Breast epithelium (tissue), 4 donors: Measurements from ENCODE around the gene PAFAH1B1. TPM values are rescaled to one million over a fixed set of nuclear protein-coding genes. Genes with fewer than 3 reads are reported as not detected.
"Not testable (repeated sequence)": the region's sequence is repeated elsewhere in the genome, so short reads cannot be mapped to it uniquely, and the experiment has no call there.

ENCODE experiments used
- DNase-seq, 2 donors: peaks; one replicate each; pipeline ENCODE4 v3.0.0-alpha.2; 2019; ENCODE audit warnings: low spot score in 2 of 2
- H3K27ac ChIP-seq, 2 donors: fragments of 200-600 bp; sonication (generic) in 1 of 2; one replicate each; pipeline ENCODE4 v1.5.1; 2016 to 2019; ENCODE audit warnings: mild to moderate bottlenecking in 1 of 2
- H3K27me3 ChIP-seq, 2 donors: fragments of 200-600 bp; sonication (generic) in 1 of 2; one replicate each; pipeline versions ENCODE4 v1.5.1 to v1.6.0; 2017 to 2019; ENCODE audit warnings: control low read depth in 1 of 2, mild to moderate bottlenecking in 1 of 2
- H3K36me3 ChIP-seq: fragments of 200-600 bp; one replicate; pipeline ENCODE4 v1.5.1; 2019
- H3K4me1 ChIP-seq, 2 donors: fragments of 200-600 bp; sonication (generic); one replicate each; pipeline ENCODE4 v1.5.1; 2016 to 2019; ENCODE audit warnings: control low read depth in 1 of 2
- H3K4me3 ChIP-seq, 3 donors: fragments of 200-600 bp; sonication (generic); 1 replicate in 2 of 3; 2 replicates in 1 of 3; pipeline ENCODE4 v1.5.1; 2016 to 2019; ENCODE audit warnings: mild to moderate bottlenecking in 3 of 3, moderate library complexity in 2 of 3
- H3K9me3 ChIP-seq, 2 donors: fragments of 200-600 bp; sonication (generic) in 1 of 2; one replicate each; pipeline ENCODE4 v1.5.1; 2016 to 2019; ENCODE audit warnings: control low read depth in 1 of 2
- CTCF ChIP-seq, 3 donors: fragments of 450-650 bp; IDR thresholded peaks; one replicate each; pipeline ENCODE4 v1.5.1; 2016 to 2017; ENCODE audit warnings: antibody characterized with exemption in 3 of 3, mild to moderate bottlenecking in 3 of 3, moderate library complexity in 3 of 3
- POLR2A ChIP-seq: fragments of 450-650 bp; IDR thresholded peaks from one replicate; pipeline ENCODE4 v1.6.1; 2016; ENCODE audit warnings: antibody characterized with exemption, mild to moderate bottlenecking, moderate library complexity
- POLR2AphosphoS5 ChIP-seq, 3 donors: sonication (generic); formaldehyde crosslinking; IDR thresholded peaks; one replicate each; pipeline ENCODE4 v1.6.1; 2017; ENCODE audit warnings: antibody characterized with exemption in 3 of 3
- intact Hi-C: fragments of 100-400 bp; cut with DNase I; formaldehyde crosslinking; loops from one replicate; pipeline ENCODE4 v1.15.1; 2023; ENCODE audit warnings: low total_unique reads
- total RNA-seq, 3 donors: library from RNA; depleted of rRNA; stranded (reverse); fragments of >200 nt; gene quantifications; one replicate each; pipeline ENCODE4 v1.1.0, GENCODE V29; 2016

PAFAH1B1 gene
- total RNA-seq, 3 donors from 2014 or later, result 99.5 to 134 (median 119) TPM

- no peaks in the 10 kb centered on the region for H3K4me1 ChIP-seq
- intact Hi-C loops, result no loop called here
- TF ChIP-seq CTCF (IDR thresholded peaks at IDR 0.05), result no peak
- TF ChIP-seq POLR2A, result no peak
- TF ChIP-seq POLR2AphosphoS5 (IDR thresholded peaks at IDR 0.05), result no peak
Measured at GRCh38 chr17:2621241-2621640, 27.8 kb downstream of the PAFAH1B1 start.

GRCh38 chr17:2621951-2622405 lies 28.5 kb downstream of the PAFAH1B1 start:
- H3K4me3 ChIP-seq, H3K36me3 ChIP-seq, H3K27me3 ChIP-seq, H3K4me1 ChIP-seq, H3K9me3 ChIP-seq, H3K27ac ChIP-seq, intact Hi-C loops, DNase-seq: not testable (repeated sequence)

More at GRCh38 chr17:2621241-2621640, 27.8 kb downstream of the PAFAH1B1 start:
- Histone ChIP-seq H3K27ac (no peak overlapping the region), H3K4me3 (no peak overlapping the region), H3K9me3 (no peaks in the 10 kb centered on the region), H3K36me3 (no peaks in the 10 kb centered on the region), H3K27me3 (no peaks in the 10 kb centered on the region)
- DNase-seq, result no peak

GRCh38 chr17:2622721-2623301 lies 29.4 kb downstream of the PAFAH1B1 start:
- H3K9me3 ChIP-seq, H3K4me3 ChIP-seq, H3K27ac ChIP-seq, H3K36me3 ChIP-seq, H3K4me1 ChIP-seq, DNase-seq, H3K27me3 ChIP-seq, intact Hi-C loops: not testable (repeated sequence)

- H3K27me3 ChIP-seq, result no peaks in the 10 kb centered on the region
- no peaks in the 10 kb centered on the region for H3K9me3 ChIP-seq
- TF ChIP-seq POLR2A, result no peak
- no peak for TF ChIP-seq POLR2AphosphoS5 (IDR thresholded peaks at IDR 0.05)
- no peak overlapping the region for H3K4me3 ChIP-seq
- no peak for DNase-seq
- H3K27ac ChIP-seq, result no peak overlapping the region
- no peaks in the 10 kb centered on the region for H3K36me3 ChIP-seq
- H3K4me1 ChIP-seq, result no peaks in the 10 kb centered on the region
- intact Hi-C loops, result no loop called here
Measured at GRCh38 chr17:2624292-2624731, 30.9 kb downstream of the PAFAH1B1 start.

- DNase-seq, H3K36me3 ChIP-seq, H3K4me3 ChIP-seq, H3K27me3 ChIP-seq, H3K9me3 ChIP-seq, H3K27ac ChIP-seq, intact Hi-C loops, H3K4me1 ChIP-seq: not testable (repeated sequence)
Measured at GRCh38 chr17:2626626-2627219, 33.3 kb downstream of the PAFAH1B1 start.

GRCh38 chr17:2628922-2629321 lies 35.5 kb downstream of the PAFAH1B1 start:
- DNase-seq, intact Hi-C loops, H3K4me1 ChIP-seq, H3K36me3 ChIP-seq, H3K4me3 ChIP-seq, H3K27me3 ChIP-seq, H3K9me3 ChIP-seq, H3K27ac ChIP-seq: not testable (repeated sequence)

GRCh38 chr17:2631211-2631610 lies 37.8 kb downstream of the PAFAH1B1 start:
- Histone ChIP-seq H3K36me3 (no peaks in the 10 kb centered on the region), H3K4me3 (peak overlapping the region in 1 of 3 donors; percentile 38), H3K27me3 (no peaks in the 10 kb centered on the region), H3K27ac (no peak overlapping the region), H3K9me3 (no peaks in the 10 kb centered on the region), H3K4me1 (no peaks in the 10 kb centered on the region)
- no peak for TF ChIP-seq CTCF (IDR thresholded peaks at IDR 0.05)
- TF ChIP-seq POLR2A, result no peak
- no peak for TF ChIP-seq POLR2AphosphoS5 (IDR thresholded peaks at IDR 0.05)
- DNase-seq, result no peak
- intact Hi-C loops, result no loop called here
